HG03565 (cell line): ENCODE data around the gene PDIA6.
A peak's percentile ranks its signal among the peaks of the same experiment; 100 is the strongest.
"Not testable (repeated sequence)": the region's sequence is repeated elsewhere in the genome, so short reads cannot be mapped to it uniquely, and the experiment has no call there.

Experiments
- ATAC-seq: cut with Tn5 transposase; IDR thresholded peaks from one replicate; pipeline ENCODE4 v1.9.1; 2021; ENCODE audit warnings: mild to moderate bottlenecking, moderate library complexity; ENCODE audit not compliant: unreplicated experiment

Gene PDIA6

GRCh38 chr2:10833021-10833420 is 20.4 kb upstream of the PDIA6 start:
- no peak for ATAC-seq

GRCh38 chr2:10832203-10832936 is 19.8 kb upstream of the PDIA6 start:
- ATAC-seq, result peak; percentile 58

GRCh38 chr2:10831400-10831985 is 18.9 kb upstream of the PDIA6 start:
- no peak for ATAC-seq

- no peak for ATAC-seq
Observed at GRCh38 chr2:10830641-10831399, 18.2 kb upstream of the PDIA6 start.

GRCh38 chr2:10830203-10830602 is 17.6 kb upstream of the PDIA6 start:
- no peak for ATAC-seq

- ATAC-seq, result no peak
Observed at GRCh38 chr2:10829299-10829698, 16.7 kb upstream of the PDIA6 start.

- ATAC-seq, result no peak
Observed at GRCh38 chr2:10828346-10828745, 15.8 kb upstream of the PDIA6 start.

- no peak for ATAC-seq
Observed at GRCh38 chr2:10826625-10827024, 14.0 kb upstream of the PDIA6 start.

- ATAC-seq, result no peak
Observed at GRCh38 chr2:10826026-10826425, 13.4 kb upstream of the PDIA6 start.

- no peak for ATAC-seq
Observed at GRCh38 chr2:10824191-10824590, 11.6 kb upstream of the PDIA6 start.

GRCh38 chr2:10820978-10821695 is 8.6 kb upstream of the PDIA6 start:
- no peak for ATAC-seq

- ATAC-seq, result no peak
Observed at GRCh38 chr2:10820562-10820961, 8.0 kb upstream of the PDIA6 start.

GRCh38 chr2:10819714-10820314 is 7.2 kb upstream of the PDIA6 start:
- no peak for ATAC-seq

GRCh38 chr2:10818984-10819383 is 6.4 kb upstream of the PDIA6 start:
- ATAC-seq, result no peak

- not testable (repeated sequence) for ATAC-seq
Observed at GRCh38 chr2:10818305-10818704, 5.7 kb upstream of the PDIA6 start.

- no peak for ATAC-seq
Observed at GRCh38 chr2:10817413-10817812, 4.8 kb upstream of the PDIA6 start.

GRCh38 chr2:10814571-10815331 is 2.2 kb upstream of the PDIA6 start:
- no peak for ATAC-seq

GRCh38 chr2:10814142-10814541 is 1.6 kb upstream of the PDIA6 start:
- no peak for ATAC-seq

GRCh38 chr2:10813163-10814138 is 866 bp upstream of the PDIA6 start:
- ATAC-seq, result not testable (repeated sequence)
